OCI-LY3 (cell line): Measurements from ENCODE around the gene RBPJ.

Source experiments
- H2AFZ ChIP-seq: fragments of 200-600, 300-600 bp; shearing (Covaris generic); 2 replicates; pipeline ENCODE4 v1.6.0; 2014; ENCODE audit warnings: antibody characterized with exemption, low read depth, low read length
- H3K27ac ChIP-seq: fragments of 200-600, 300-600 bp; sonication (generic); 2 replicates; pipeline ENCODE4 v1.5.1; 2014; ENCODE audit warnings: mild to moderate bottlenecking, low read length, moderate library complexity, mixed read lengths
- H3K27me3 ChIP-seq: fragments of 200-600, 300-600 bp; sonication (generic); 2 replicates; pipeline ENCODE4 v1.6.1; 2014; ENCODE audit warnings: low read depth, low read length, mixed read lengths
- H3K36me3 ChIP-seq: fragments of 200-600, 300-600 bp; sonication (generic); replicated peaks from 2 replicates; pipeline ENCODE3; 2014; ENCODE audit warnings: low read depth, low read length, mixed read lengths
- H3K4me1 ChIP-seq: fragments of 300-600, 200-600 bp; sonication (generic); 2 replicates; pipeline ENCODE4 v1.6.1; 2014; ENCODE audit warnings: low read length, mixed read lengths
- H3K4me2 ChIP-seq: fragments of 200-600, 300-600 bp; sonication (generic); 2 replicates; pipeline ENCODE4 v1.6.1; 2014; ENCODE audit warnings: low read length, mixed read lengths
- H3K4me3 ChIP-seq: fragments of 300-600, 200-600 bp; sonication (generic); 2 replicates; pipeline ENCODE4 v1.5.1; 2014; ENCODE audit warnings: antibody characterized with exemption, mild to moderate bottlenecking, low read length, moderate library complexity
- H3K79me2 ChIP-seq: fragments of 300-600, 200-600 bp; shearing (Covaris generic); 2 replicates; pipeline ENCODE4 v1.6.1; 2014; ENCODE audit warnings: mild to moderate bottlenecking, low read length, mixed read lengths
- H3K9ac ChIP-seq: fragments of 300-600, 200-600 bp; shearing (Covaris generic); 2 replicates; pipeline ENCODE4 v1.6.0; 2014; ENCODE audit warnings: mild to moderate bottlenecking, low read length, moderate library complexity
- H3K9me3 ChIP-seq: fragments of 200-600, 300-600 bp; shearing (Covaris generic); 2 replicates; pipeline ENCODE4 v1.6.1; 2014; ENCODE audit warnings: low read length, mixed read lengths; ENCODE audit not compliant: insufficient read depth
- H4K20me1 ChIP-seq: fragments of 200-600, 300-600 bp; sonication (generic); 2 replicates; pipeline ENCODE4 v1.6.1; 2016; ENCODE audit warnings: low read length, mixed read lengths; ENCODE audit not compliant: insufficient read depth
- EZH2phosphoT487 ChIP-seq: fragments of 200-600 bp; shearing (Covaris generic); IDR thresholded peaks from 2 replicates; pipeline ENCODE4 v1.6.1; 2018; ENCODE audit warnings: antibody characterized with exemption, mixed run types, low read depth
- TF ChIP-seq, protein P1 (sequence below): fragments of 200-600, 300-600 bp; sonication (generic); IDR thresholded peaks from 2 replicates; pipeline ENCODE4 v1.5.1; 2014; ENCODE audit warnings: antibody characterized with exemption, low read length, low read depth

The RBPJ gene

DNA sequence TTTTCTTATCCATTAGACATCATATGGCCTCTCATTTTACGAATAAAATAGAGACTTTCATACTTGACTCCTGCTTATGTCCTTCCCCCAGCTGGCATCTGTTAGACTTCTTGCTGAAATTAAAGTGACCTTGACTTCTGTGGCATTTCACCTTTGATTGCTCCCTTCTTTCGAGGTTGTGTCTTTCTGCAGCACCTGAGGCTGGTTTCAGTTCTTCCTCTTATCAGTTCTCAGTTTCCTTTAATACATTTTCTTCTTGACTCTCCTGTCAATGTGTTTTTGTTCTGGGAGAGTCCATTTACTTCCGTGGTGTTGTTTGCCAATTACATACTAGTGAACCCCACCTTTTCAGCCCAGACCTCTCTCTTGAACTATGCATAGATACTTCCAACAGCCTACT lies 81.6 kb downstream of the RBPJ start:
- H3K9ac ChIP-seq = no peak overlapping the region
- peaks cover 58% of the 10 kb centered on the region for H4K20me1 ChIP-seq
- H3K9me3 ChIP-seq = peaks cover 19% of the 10 kb centered on the region; the same call in 1 of the 2 replicates
- H3K27ac ChIP-seq = no peak overlapping the region
- H3K4me2 ChIP-seq = peak overlapping the region; percentile 50
- H2AFZ ChIP-seq = no peak overlapping the region
- no peak for TF ChIP-seq EZH2phosphoT487
- TF ChIP-seq, protein P1, sequence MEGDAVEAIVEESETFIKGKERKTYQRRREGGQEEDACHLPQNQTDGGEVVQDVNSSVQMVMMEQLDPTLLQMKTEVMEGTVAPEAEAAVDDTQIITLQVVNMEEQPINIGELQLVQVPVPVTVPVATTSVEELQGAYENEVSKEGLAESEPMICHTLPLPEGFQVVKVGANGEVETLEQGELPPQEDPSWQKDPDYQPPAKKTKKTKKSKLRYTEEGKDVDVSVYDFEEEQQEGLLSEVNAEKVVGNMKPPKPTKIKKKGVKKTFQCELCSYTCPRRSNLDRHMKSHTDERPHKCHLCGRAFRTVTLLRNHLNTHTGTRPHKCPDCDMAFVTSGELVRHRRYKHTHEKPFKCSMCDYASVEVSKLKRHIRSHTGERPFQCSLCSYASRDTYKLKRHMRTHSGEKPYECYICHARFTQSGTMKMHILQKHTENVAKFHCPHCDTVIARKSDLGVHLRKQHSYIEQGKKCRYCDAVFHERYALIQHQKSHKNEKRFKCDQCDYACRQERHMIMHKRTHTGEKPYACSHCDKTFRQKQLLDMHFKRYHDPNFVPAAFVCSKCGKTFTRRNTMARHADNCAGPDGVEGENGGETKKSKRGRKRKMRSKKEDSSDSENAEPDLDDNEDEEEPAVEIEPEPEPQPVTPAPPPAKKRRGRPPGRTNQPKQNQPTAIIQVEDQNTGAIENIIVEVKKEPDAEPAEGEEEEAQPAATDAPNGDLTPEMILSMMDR = no peak
- peaks cover 21% of the 10 kb centered on the region; the same call in 1 of the 2 replicates for H3K79me2 ChIP-seq
- H3K4me3 ChIP-seq = peak overlapping the region; percentile 23; the same call in 1 of the 2 replicates
- no peaks in the 10 kb centered on the region for H3K27me3 ChIP-seq
- H3K4me1 ChIP-seq = peaks cover 19% of the 10 kb centered on the region
- peaks cover 71% of the 10 kb centered on the region for H3K36me3 ChIP-seq

DNA sequence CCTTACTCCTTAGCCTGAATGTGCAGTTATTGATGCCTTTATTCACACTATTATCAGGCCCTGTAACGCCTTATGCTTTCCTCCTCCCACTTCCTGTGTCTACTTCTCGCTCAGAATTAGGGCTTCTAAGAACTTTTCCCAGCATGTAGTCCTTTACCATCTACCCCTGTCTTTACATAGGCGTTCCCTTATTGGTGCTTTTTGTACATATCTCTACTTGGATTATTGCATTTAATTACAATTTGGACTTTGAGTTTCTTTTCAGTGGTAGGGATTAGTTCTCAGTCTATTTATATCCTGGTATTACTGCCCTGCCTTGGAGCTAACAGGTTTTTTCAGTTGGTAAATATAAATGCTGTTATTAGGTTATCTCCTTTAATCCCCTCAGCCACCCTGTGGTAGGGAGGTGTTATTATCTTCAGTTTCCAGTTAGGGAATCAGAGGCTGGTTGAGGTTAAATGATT lies 84.0 kb downstream of the RBPJ start:
- Histone ChIP-seq H3K36me3 (peaks cover 68% of the 10 kb centered on the region), H2AFZ (no peak overlapping the region), H3K9ac (no peak overlapping the region), H3K79me2 (peaks cover 24% of the 10 kb centered on the region; the same call in 1 of the 2 replicates), H3K27me3 (no peaks in the 10 kb centered on the region), H3K4me2 (no peak overlapping the region), H3K4me1 (peaks cover 19% of the 10 kb centered on the region), H3K27ac (no peak overlapping the region), H3K4me3 (no peak overlapping the region), H3K9me3 (peaks cover 19% of the 10 kb centered on the region; the same call in 1 of the 2 replicates), H4K20me1 (peaks cover 59% of the 10 kb centered on the region)
- TF ChIP-seq EZH2phosphoT487 = no peak
- TF ChIP-seq, protein P1 = no peak

DNA sequence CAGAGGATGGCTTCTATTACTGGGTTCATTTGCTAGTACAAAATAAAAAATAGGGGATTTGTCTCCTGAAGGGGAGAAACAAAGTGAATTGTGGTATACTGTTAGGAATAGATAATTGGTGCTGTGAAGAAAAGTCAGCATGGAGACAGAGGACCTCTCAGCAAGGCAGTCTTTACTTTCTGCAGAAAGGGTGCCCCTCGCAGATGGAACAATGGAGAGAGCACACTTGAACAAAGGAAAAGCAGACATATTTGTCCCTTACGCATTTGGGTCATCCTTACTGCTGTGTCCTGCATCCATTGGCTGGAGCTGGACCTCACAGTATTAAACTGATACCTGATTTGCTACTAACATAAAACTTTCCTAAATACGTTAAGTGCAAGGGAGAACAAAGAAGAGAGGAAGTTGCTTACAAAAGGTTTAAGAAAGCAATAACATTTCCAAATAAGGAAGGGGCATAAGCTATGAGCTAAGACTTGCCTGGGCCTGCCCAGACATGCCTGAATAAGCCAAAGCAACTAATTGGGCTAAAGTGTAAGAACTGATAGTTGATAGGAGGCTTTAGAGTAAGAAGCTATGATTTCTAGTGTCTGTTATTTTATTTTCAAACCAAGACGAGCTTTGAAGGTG lies 85.6 kb downstream of the RBPJ start:
- peaks cover 59% of the 10 kb centered on the region for H3K36me3 ChIP-seq
- TF ChIP-seq, protein P1 = no peak
- TF ChIP-seq EZH2phosphoT487 = no peak
- peaks cover 19% of the 10 kb centered on the region; the same call in 1 of the 2 replicates for H3K9me3 ChIP-seq
- no peaks in the 10 kb centered on the region for H3K27me3 ChIP-seq
- H3K79me2 ChIP-seq = peaks cover 23% of the 10 kb centered on the region; the same call in 1 of the 2 replicates
- H3K9ac ChIP-seq = no peak overlapping the region
- H3K27ac ChIP-seq = peak overlapping the region; percentile 8; the same call in 1 of the 2 replicates
- peaks cover 22% of the 10 kb centered on the region for H3K4me1 ChIP-seq
- peaks cover 53% of the 10 kb centered on the region for H4K20me1 ChIP-seq
- no peak overlapping the region for H3K4me3 ChIP-seq
- no peak overlapping the region for H2AFZ ChIP-seq
- H3K4me2 ChIP-seq = no peak overlapping the region

DNA sequence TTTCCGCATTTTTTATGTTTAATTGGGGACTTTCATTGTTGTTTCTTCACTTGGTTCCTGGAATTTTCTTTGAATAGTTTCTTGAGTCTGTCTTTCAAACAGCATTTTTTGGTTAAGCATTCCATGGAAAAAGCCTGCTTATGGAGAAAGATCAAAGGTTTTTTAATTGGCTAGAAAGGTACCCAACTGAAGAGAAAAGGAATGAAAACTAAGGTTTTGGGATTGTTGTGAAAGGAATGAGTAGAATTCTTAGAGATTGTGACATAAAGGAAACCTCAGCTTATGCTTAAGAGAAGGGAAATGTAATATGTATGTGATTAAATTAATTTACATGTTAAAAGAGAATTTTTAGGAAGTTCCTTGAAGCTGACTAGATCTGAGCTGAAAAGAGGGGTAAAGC lies 86.7 kb downstream of the RBPJ start:
- no peak for TF ChIP-seq EZH2phosphoT487
- TF ChIP-seq, protein P1 = no peak
- Histone ChIP-seq H3K4me2 (no peak overlapping the region), H3K4me1 (peaks cover 13% of the 10 kb centered on the region), H3K4me3 (no peak overlapping the region), H4K20me1 (peaks cover 45% of the 10 kb centered on the region), H3K9ac (no peak overlapping the region), H3K27ac (no peak overlapping the region), H3K36me3 (peaks cover 58% of the 10 kb centered on the region), H2AFZ (no peak overlapping the region), H3K79me2 (peaks cover 20% of the 10 kb centered on the region; the same call in 1 of the 2 replicates), H3K27me3 (no peaks in the 10 kb centered on the region), H3K9me3 (peaks cover 19% of the 10 kb centered on the region; the same call in 1 of the 2 replicates)
